Kidney glomerular epithelial cell (primary cell): ENCODE measurements around the gene HTR2A.
A peak's percentile ranks its signal among the peaks of the same experiment; 100 is the strongest.

Source experiments
- DNase-seq: peaks from one replicate; lab custom pipeline; 2025; lab: John Stamatoyannopoulos, UW

Gene HTR2A

DNA sequence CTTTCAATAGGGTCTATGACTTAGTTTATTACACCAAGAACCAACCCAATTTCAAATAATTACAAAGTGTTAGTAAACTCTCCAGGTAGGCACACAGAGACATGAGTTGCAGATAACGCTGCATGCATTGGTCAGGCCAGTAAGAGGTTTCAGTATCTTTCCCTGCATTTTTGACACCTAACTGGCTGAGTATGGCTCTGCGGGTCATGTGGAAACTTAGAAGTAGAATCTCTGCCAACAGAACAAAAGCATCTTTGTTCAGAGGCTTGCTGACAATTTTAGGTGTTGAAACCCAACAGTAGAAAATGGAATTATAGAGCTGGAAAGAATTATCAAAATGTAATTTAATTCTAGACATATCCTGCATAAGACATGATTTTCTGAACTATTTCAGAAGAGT lies 25.3 kb downstream of the HTR2A start:
- no peak for DNase-seq

GRCh38 chr13:46868091-46868490 lies 28.8 kb downstream of the HTR2A start:
- DNase-seq = no peak

- DNase-seq = peak; percentile 6
These were observed 30.7 kb downstream of the HTR2A start for GRCh38 chr13:46866150-46866549.

GRCh38 chr13:46864941-46865340 lies 31.9 kb downstream of the HTR2A start:
- no peak for DNase-seq

- DNase-seq = no peak
These were observed 34.9 kb downstream of the HTR2A start for GRCh38 chr13:46861959-46862358.

GRCh38 chr13:46860722-46861121 lies 36.1 kb downstream of the HTR2A start:
- no peak for DNase-seq

DNA sequence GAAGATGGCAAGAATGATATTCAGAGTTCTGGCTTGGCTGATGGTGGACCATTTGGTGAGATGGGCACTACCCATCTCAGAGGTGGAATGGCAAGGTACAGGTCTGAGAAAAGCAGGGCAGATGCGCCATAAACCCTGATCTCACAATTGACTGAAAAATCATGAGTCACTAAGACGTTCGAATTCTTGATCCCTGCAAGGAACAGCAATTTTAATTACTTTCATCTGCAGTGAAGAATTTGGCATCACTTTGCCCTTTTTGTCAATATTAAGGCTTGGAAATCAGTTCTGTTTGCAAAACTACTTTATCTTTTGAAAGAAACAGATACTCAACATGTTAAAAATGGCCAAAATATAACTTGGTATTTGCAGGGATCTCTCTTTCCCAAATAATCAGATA lies 38.1 kb downstream of the HTR2A start:
- no peak for DNase-seq

GRCh38 chr13:46858163-46858562 lies 38.7 kb downstream of the HTR2A start:
- DNase-seq = no peak

DNA sequence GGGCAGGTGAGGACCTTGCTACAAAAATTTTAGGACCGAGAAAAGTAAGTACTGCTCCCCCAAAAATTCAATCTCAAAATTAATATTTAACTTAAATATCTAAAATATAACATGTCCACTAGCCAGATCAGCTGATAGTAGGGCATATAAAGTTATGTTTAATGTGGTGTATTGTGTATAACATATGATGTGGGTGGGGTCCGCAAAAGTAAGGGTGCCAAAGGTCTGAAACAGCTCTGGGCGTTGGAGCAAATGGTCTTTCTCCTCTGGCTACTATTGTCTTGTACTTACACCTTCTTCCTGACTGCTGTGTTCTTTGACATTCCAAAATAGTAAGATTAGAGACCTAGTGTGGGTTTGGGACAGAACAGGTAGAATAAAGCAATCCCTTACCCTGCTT lies 41.2 kb downstream of the HTR2A start:
- no peak for DNase-seq

- DNase-seq = no peak
These were observed 41.7 kb downstream of the HTR2A start for GRCh38 chr13:46855166-46855565.

DNA sequence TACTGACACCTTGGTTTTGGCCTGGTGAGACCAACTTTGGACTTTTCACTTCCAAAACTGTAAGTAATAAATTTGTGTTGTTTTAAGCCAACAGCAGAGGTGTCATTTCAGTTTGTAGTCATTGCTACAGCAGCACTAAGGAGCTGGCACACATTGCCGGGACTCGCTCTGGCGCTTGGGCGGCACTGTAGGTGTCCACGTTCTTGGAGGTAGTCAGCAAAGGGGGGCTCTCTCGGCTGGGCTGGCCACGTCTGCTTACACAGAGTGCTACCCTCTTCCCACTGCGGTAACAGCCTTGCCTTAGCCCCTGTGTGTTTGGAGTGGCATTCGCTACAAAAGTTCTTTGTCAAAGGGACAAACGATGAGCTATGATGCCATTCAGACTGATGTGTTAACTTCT lies 44.7 kb downstream of the HTR2A start:
- no peak for DNase-seq

- DNase-seq = no peak
These were observed 46.6 kb downstream of the HTR2A start for GRCh38 chr13:46850214-46850613.

GRCh38 chr13:46846726-46847125 lies 50.1 kb downstream of the HTR2A start:
- DNase-seq = no peak

GRCh38 chr13:46845146-46845545 lies 51.7 kb downstream of the HTR2A start:
- no peak for DNase-seq

DNA sequence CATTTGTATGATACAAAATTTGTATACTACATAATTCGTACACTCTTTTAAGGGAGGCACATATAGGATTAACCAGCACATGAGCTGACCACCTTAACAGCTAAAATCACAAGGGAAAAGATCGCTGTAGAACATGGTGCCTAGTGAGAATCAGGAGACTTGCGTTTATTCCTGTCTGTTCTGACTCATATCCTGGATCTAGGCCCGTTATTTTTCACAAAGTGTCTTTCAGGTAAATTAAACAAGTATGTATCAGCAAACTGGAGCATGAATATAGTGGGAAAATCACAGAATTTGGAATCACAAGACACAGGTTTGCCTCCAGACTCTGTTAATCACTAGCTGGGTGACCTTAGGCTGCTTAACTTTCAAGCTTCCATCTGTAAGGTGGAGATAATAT lies 52.4 kb downstream of the HTR2A start:
- DNase-seq = no peak

- DNase-seq = no peak
These were observed 57.5 kb downstream of the HTR2A start for GRCh38 chr13:46839399-46839798.

DNA sequence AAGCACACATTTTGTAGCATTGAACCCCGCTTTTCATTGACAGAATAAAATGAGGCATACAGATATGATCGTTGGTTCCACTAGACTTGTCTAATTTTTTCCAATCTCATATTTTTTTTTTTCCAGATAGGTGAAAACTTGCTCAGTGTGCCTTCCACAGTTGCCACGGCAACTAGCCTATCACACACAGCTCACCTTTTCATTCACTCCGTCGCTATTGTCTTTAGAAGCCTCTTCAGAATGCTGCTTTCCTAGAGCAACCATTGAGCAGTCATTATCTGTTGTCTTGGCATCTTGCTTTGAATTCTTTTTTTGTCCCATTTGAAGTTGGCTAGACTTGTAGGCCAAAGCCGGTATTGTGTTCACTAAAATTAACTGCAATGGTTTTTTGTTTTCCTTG lies 62.2 kb downstream of the HTR2A start:
- DNase-seq = no peak

GRCh38 chr13:46831588-46832194 lies 65.2 kb downstream of the HTR2A start:
- DNase-seq = peak; percentile 39

GRCh38 chr13:46830405-46831005 lies 66.3 kb downstream of the HTR2A start:
- no peak for DNase-seq

- DNase-seq = no peak
These were observed 74.3 kb downstream of the HTR2A start for GRCh38 chr13:46822551-46822950.

- DNase-seq = no peak
These were observed 78.9 kb downstream of the HTR2A start for GRCh38 chr13:46817838-46818476.

GRCh38 chr13:46817095-46817494 lies 79.8 kb downstream of the HTR2A start:
- DNase-seq = no peak

DNA sequence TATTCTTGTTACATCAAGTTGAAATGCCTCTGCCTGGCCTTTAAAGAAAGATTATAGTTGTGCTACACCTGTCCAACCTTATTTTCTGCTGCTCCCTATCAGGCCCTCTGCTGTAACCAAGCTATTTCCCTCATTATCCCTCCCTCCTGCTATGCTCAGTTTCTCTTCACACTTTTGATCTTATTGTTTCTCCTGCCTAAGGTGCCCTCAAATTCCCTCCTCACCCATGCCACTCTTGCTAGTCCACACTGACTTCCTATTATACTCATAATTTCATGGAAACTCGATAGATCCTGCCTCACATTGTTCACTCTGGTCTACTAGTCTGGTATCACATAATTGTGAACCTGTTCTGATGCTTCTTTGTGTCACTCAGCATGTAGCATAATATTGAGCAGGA lies 80.5 kb downstream of the HTR2A start:
- DNase-seq = no peak

- DNase-seq = no peak
These were observed 84.5 kb downstream of the HTR2A start for GRCh38 chr13:46812301-46812797.
